Stomach (tissue), 4 donors: ENCODE measurements around the gene STAT5B.

Experiments
- POLR2AphosphoS5 ChIP-seq, 3 donors: sonication (generic); formaldehyde crosslinking; IDR thresholded peaks; one replicate each; pipeline ENCODE4 v1.6.1; 2016; ENCODE audit warnings: antibody characterized with exemption in 3 of 3
- TF ChIP-seq, protein P1 (sequence below), 7 experiments: fragments of 450-650 bp in 4 of 7; fragments of 200-600 bp in 3 of 7; sonication (generic) in 3 of 7; IDR thresholded peaks; one replicate each; pipeline ENCODE4 v1.5.1; 2016 to 2019; ENCODE audit warnings: antibody characterized with exemption in 7 of 7, control low read depth in 2 of 7, mild to moderate bottlenecking in 1 of 7

DNA sequence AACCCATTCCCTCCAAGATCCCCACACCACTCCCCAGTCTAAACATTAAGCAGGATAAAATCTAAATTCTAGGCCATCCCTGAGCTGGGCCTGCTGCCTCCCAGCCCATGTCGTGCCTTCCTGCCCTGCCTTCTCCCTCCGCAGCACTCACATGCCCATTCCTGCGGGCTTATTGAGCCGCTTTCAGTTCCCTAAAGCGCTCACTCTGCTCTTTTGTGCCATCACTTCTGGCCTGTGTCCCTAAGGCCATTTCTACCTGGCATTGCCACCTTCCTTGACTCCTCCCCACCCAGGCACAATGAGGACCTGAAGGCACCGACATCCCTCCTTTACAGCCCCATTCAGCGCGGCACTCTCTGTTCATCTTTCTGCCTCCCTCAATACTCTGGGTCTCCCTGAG lies 108.4 kb downstream of the STAT5B start:
- TF ChIP-seq POLR2AphosphoS5 (IDR thresholded peaks at IDR 0.05) = no peak
- TF ChIP-seq, protein P1, sequence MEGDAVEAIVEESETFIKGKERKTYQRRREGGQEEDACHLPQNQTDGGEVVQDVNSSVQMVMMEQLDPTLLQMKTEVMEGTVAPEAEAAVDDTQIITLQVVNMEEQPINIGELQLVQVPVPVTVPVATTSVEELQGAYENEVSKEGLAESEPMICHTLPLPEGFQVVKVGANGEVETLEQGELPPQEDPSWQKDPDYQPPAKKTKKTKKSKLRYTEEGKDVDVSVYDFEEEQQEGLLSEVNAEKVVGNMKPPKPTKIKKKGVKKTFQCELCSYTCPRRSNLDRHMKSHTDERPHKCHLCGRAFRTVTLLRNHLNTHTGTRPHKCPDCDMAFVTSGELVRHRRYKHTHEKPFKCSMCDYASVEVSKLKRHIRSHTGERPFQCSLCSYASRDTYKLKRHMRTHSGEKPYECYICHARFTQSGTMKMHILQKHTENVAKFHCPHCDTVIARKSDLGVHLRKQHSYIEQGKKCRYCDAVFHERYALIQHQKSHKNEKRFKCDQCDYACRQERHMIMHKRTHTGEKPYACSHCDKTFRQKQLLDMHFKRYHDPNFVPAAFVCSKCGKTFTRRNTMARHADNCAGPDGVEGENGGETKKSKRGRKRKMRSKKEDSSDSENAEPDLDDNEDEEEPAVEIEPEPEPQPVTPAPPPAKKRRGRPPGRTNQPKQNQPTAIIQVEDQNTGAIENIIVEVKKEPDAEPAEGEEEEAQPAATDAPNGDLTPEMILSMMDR (IDR thresholded peaks at IDR 0.05) = no peak
